NCI-H524 treated with DMSO at 0.1 percent for 48 hours (cell line): ENCODE data around the gene ZC3H18.

Source experiments
- DNase-seq: peaks from one replicate; lab custom pipeline; 2025; lab: John Stamatoyannopoulos, UW

Gene ZC3H18

GRCh38 chr16:88550246-88550661, 19.9 kb upstream of the ZC3H18 start:
- DNase-seq, result no peak

- no peak for DNase-seq
These were observed 18.0 kb upstream of the ZC3H18 start for GRCh38 chr16:88552166-88552565.

GRCh38 chr16:88552815-88553214, 17.4 kb upstream of the ZC3H18 start:
- DNase-seq, result no peak

GRCh38 chr16:88553739-88554138, 16.5 kb upstream of the ZC3H18 start:
- DNase-seq, result no peak

GRCh38 chr16:88554711-88555264, 15.4 kb upstream of the ZC3H18 start:
- DNase-seq, result no peak

- DNase-seq, result no peak
These were observed 13.8 kb upstream of the ZC3H18 start for GRCh38 chr16:88556294-88556988.

- peak; percentile 18 for DNase-seq
These were observed 11.5 kb upstream of the ZC3H18 start for GRCh38 chr16:88558457-88559442.

- DNase-seq, result no peak
These were observed 9.3 kb upstream of the ZC3H18 start for GRCh38 chr16:88560714-88561484.

- no peak for DNase-seq
These were observed 8.5 kb upstream of the ZC3H18 start for GRCh38 chr16:88561485-88562359.

GRCh38 chr16:88566158-88566557, 4.0 kb upstream of the ZC3H18 start:
- DNase-seq, result no peak

- DNase-seq, result no peak
These were observed 1.2 kb upstream of the ZC3H18 start for GRCh38 chr16:88568710-88569613.

GRCh38 chr16:88569614-88569984, 604 bp upstream of the ZC3H18 start:
- no peak for DNase-seq

- no peak for DNase-seq
These were observed 489 bp downstream of the ZC3H18 start for GRCh38 chr16:88570691-88571092.

GRCh38 chr16:88575251-88575650, 5.0 kb downstream of the ZC3H18 start:
- no peak for DNase-seq

GRCh38 chr16:88576307-88576706, 6.1 kb downstream of the ZC3H18 start:
- no peak for DNase-seq

GRCh38 chr16:88577166-88577565, 7.0 kb downstream of the ZC3H18 start:
- DNase-seq, result no peak

- DNase-seq, result no peak
These were observed 8.5 kb downstream of the ZC3H18 start for GRCh38 chr16:88578446-88579313.

GRCh38 chr16:88580371-88580770, 10.2 kb downstream of the ZC3H18 start:
- no peak for DNase-seq

- DNase-seq, result no peak
These were observed 10.8 kb downstream of the ZC3H18 start for GRCh38 chr16:88581033-88581432.
